HG03558 (cell line): ENCODE data around the gene NINL.
"Not testable (repeated sequence)": the region's sequence is repeated elsewhere in the genome, so short reads cannot be mapped to it uniquely, and the experiment has no call there.

ENCODE experiments used
- ATAC-seq: cut with Tn5 transposase; IDR thresholded peaks from one replicate; pipeline ENCODE4 v1.9.1; 2021; ENCODE audit warnings: moderate number of reproducible peaks; ENCODE audit not compliant: unreplicated experiment; ENCODE audit errors: extremely low read depth

Gene NINL

GRCh38 chr20:25584905-25585704 lies at the start of gene NINL:
TSS of gene NINL (minus strand) at chr20:25585531. CDS start at chr20:25526587, 58,944 bp downstream.
- ATAC-seq, result no peak

GRCh38 chr20:25632940-25633790 lies 47.8 kb upstream of the NINL start:
- no peak for ATAC-seq

DNA sequence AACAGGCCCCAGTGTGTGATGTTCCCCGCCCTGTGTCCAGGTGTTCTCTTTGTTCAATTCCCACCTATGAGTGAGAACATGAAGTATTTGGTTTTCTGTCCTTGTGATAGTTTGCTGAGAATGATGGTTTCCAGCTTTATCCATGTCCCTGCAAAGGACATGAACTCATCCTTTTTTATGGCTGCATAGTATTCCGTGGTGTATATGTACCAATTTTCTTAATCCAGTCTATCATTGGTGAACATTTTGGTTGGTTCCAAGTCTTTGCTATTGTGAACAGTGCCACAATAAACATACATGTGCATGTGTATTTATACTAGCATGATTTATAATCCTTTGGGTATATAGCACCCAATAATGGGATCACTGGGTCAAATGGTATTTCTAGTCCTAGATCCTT lies 45.3 kb upstream of the NINL start:
- ATAC-seq, result not testable (repeated sequence)

DNA sequence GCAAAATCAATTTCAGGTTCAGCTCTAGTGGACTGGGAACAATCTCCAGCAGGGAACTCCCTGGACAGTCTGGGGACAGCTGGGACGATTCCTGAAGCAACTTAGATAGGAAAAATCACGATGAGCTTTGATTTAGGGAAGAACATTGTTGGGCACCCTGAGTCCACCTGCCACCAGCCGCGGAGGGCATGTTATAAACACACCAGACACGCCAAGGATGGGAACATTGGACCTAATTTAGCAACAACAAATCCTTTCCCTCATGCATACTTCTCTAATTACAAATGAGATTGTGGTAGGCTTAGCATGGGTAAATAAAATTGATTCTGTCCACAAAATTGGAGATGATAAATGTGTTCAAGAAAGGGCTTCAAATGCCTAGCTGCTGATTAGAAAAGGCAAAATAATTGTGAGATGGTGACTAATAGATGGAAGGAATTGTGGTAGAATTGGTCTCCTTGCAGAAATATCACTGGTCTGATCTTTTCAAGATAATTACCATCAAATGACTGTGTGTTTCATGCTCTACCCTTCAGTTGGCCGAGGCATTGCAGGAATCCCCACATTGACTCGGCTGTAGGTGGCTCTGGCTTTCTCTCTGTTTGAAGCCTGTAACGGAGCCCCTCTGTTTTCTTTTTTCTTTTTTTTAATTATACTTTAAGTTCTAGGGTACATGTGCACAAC lies 44.6 kb upstream of the NINL start:
- ATAC-seq, result no peak

DNA sequence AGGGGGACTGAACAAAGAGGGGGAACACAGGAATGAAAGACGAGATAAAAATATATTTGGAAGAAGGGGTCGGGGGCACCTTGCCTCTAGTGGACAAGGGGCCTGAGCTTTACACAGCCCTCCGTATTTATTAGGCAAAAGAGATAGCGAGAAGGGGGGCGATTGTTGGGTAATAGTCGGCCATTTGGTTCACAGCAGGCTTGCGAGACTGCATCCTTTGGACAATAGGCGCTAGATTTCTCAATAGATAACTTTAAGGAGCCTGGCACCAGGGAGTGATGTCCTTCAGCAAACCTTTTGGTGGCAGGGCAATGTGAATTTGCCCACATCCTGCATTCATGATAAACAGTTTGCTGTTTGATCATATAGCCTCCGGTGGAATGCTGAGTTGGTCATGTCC lies 41.4 kb upstream of the NINL start:
- no peak for ATAC-seq

GRCh38 chr20:25624500-25624939 lies 39.2 kb upstream of the NINL start:
- no peak for ATAC-seq

- ATAC-seq, result peak; percentile 76
Measured at GRCh38 chr20:25623736-25624499, 38.6 kb upstream of the NINL start, which contains the start of gene NANP. TSS of gene NANP (minus strand) at chr20:25624014. CDS start at chr20:25623948, 66 bp downstream.

GRCh38 chr20:25623225-25623735 lies 37.9 kb upstream of the NINL start:
- ATAC-seq, result peak; percentile 9

DNA sequence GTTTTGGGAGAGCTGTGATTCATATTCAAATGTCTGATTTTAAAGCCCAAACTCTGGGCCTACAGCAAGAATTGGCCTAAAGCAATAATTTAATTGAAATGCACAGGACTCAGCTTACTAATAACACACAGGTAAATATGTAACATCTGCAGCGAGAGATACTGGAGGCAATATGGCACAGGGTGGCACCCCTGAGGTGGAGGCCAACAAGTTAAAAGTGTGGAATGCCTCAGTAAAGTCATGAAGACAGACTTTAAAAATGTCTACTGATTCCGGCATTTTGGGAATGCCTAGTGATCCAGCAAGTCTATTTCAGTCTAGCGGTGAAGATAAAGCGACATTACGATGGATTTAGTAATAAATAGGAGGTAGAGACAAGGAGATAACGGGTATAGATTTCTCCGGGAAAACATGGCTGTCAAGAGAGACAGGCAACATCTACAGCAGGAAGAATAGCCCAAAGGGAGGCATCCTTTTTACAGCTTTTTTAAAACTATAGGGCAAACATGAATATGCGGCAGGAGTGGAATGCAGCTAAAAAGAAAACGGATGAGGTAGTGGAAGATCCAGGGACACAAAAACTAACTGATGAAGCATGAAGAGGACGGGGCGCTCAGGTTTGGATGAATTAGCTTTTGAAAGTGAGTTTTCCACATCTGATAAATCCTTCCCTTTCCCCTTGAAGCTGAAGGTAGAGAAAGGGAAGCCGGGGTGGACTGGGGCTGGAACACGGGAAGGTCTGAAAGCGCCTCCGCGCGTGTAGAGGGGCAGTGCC lies 37.3 kb upstream of the NINL start:
- no peak for ATAC-seq

DNA sequence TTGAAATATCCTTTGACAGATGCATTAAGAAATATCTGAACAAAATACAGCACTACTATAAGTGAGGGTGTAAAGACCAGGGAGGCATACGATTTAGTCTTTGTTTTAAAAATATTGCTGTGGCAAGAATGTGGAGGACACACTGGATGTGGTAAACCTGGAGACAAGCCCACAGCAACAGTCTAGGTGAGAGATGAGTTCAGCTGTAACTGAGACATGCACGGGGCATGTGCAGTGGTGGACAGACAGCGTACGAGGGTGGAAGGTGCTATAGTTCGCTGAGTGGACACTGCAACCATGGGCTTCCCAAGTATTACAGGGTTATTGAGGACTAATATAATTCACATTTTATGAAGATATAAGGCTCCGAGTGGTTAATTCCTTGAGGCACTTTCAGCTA lies 36.7 kb upstream of the NINL start:
- no peak for ATAC-seq

GRCh38 chr20:25619514-25619913 lies 34.2 kb upstream of the NINL start:
- no peak for ATAC-seq

GRCh38 chr20:25608774-25609173 lies 23.4 kb upstream of the NINL start:
- no peak for ATAC-seq

- no peak for ATAC-seq
Measured at GRCh38 chr20:25606094-25606695, 20.9 kb upstream of the NINL start.

DNA sequence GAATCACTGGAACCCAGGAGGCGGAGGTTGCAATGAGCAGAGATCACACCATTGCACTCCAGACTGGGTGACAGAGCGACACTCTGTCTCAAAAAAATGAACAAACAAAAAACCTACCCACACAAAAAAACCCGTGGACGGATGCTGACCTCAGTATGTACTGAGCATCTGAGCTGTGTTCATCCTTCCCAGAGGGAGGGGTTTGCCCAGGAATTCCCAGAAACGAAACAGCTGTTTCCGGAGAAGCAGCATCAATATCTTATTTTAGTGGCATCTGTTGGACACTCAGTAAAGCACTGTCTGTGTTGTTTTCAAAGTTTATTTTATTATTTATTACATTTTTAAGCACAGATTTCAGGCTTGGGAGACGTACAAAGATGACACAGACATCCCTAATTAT lies 19.8 kb upstream of the NINL start:
- no peak for ATAC-seq

DNA sequence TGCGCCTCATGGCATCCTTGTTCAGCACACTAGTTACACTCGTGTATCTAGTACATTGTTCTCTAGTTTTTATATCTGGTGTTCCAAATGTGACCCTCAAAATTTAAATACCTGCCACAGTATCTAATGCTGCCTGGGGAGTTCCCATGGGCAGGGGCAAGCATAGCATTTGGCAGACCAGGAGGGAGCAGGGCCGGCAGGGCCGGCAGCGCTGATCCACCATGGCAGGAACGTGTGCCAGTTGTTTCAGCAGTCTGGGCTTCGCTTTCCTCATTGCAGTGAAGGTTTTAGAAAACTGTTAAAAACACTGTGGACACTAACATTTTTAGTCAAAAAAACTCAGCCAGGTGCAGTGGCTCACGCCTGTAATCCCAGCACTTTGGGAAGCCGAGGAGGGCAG lies 19.3 kb upstream of the NINL start:
- ATAC-seq, result no peak

DNA sequence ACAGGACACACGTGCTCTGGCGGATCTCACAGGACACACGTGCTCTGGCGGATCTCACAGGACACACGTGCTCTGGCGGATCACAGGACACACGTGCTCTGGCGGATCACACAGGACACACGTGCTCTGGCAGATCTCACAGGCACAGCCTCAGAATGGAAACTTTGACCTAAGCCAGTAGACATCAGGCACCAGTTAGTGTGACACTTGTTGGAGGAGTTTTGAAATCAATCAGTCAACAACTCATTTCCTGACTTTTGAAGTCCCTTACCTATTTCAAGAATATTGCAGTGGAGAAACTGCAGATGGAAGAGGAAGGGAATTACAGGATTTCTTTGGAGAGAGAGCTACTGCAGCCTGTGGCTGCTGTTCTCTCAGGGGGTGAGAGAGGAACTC lies 17.6 kb upstream of the NINL start:
- not testable (repeated sequence) for ATAC-seq

- not testable (repeated sequence) for ATAC-seq
Measured at GRCh38 chr20:25602191-25602913, 17.0 kb upstream of the NINL start.

DNA sequence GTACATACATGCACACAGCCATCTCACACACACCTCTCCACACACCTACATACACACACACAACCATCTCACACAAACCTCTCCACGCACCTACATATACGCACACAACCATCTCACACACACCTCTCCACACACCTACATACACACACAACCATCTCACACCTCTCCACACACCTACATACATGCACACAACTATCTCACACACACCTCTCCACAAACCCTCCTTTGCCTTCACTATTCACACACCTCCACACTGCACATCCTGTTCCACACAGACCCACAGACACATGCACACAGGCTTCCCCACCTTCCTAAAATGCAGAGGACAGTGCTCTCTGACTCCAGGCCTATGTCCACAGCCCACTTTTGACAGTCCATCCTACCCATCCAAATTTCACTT lies 16.3 kb upstream of the NINL start:
- ATAC-seq, result no peak
